Right renal cortex interstitium (tissue), 3 donors: ENCODE results near the gene MICU1. TPM values are rescaled to one million over a fixed set of nuclear protein-coding genes. Genes with fewer than 3 reads are reported as not detected.
"Not testable (repeated sequence)": the region's sequence is repeated elsewhere in the genome, so short reads cannot be mapped to it uniquely, and the experiment has no call there.

Experiments
- DNase-seq, 3 donors: peaks; one replicate each; pipeline ENCODE4 v3.0.0-alpha.2; 2013; ENCODE audit warnings: low read depth in 3 of 3, low spot score in 2 of 3
- polyA plus RNA-seq, 3 donors: library from polyadenylated mRNA; unstranded; fragments of 120-200 nt; gene quantifications; one replicate each; pipeline ENCODE4 v1.2.1, GENCODE V29; 2013; ENCODE audit not compliant: insufficient read length in 3 of 3

Gene MICU1
- polyA plus RNA-seq, 3 donors: 81.8 to 96.0 (median 92.6) TPM

- DNase-seq: no peak
Measured at GRCh38 chr10:72462261-72462660, 163.6 kb downstream of the MICU1 start.

GRCh38 chr10:72461085-72461484 is 164.8 kb downstream of the MICU1 start:
- DNase-seq: no peak

- DNase-seq: no peak
Measured at GRCh38 chr10:72460284-72460876, 165.5 kb downstream of the MICU1 start.

DNA sequence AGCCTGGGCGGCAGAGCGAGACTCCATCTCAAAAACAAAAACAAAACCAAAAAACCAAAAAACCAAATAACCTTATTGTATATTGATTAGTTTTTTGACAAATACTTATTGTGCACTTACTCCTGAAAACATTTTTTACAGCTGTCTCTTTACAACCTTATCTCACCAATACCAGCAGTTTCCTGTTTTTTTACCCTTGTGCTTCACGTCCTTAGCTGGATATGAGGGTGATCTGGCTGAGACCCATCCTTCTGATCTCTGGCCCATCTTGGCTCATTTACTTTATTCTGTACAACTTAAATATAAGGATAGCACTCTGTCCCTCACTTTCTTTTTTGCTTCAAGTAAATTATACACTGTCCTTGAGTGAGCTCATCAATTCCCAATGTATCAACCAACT is 166.6 kb downstream of the MICU1 start:
- DNase-seq: no peak

DNA sequence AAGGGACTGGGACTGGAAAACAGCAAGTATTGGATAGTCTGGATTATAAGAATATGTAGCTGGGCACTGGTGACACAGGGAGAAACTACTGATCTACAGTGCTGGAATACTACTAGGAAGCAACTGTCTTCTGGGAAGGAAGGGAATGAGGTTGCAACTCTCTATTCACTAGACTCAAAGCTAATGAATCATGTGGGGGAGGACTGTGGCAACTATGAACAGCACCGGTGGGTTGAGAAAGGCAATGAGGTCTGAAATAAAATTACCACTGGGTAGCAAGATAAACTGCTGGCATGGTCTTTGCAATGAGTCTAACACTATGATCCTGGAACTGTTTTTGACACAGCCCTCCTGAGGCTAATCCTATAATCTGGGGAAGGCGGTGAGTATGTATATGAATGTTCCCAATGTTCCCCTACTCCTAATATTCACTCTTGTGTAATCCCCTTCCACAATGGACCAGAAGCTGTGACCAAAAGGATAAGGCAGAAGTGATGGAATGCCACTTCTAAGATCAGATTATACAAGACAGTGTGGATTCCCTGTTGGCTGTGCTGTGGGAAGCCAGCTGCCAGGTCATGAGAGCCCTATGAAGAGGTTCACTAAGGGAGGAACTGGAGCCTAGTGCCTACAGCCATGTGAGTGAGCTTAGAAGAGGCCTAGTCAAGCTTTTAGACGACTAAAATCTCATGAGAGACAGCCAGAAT is 169.8 kb downstream of the MICU1 start:
- no peak for DNase-seq

- DNase-seq: no peak
Measured at GRCh38 chr10:72449941-72450441, 175.9 kb downstream of the MICU1 start.

DNA sequence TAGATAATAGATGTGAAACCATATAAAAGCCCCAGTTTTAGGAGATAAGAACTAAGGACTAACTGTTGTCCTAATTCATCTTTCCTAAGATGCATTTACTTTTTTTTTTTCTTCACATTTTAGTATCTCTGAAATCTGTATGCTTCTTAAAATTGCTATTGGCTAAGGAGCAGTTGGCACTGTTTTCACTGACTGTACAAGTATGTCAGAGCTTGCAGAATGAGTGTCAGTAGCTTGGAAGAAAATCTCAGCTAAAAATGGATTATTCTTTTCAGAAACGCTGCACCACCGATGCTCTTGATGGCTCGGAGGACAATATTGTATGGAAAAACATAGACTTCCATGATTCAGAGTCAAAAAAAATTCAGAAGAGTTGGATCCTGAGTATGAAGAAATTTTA is 180.0 kb downstream of the MICU1 start:
- no peak for DNase-seq

GRCh38 chr10:72442969-72443368 is 182.9 kb downstream of the MICU1 start:
- DNase-seq: not testable (repeated sequence)

GRCh38 chr10:72435570-72435969 is 190.3 kb downstream of the MICU1 start:
- DNase-seq: no peak

- not testable (repeated sequence) for DNase-seq
Measured at GRCh38 chr10:72430936-72431335, 194.9 kb downstream of the MICU1 start.

DNA sequence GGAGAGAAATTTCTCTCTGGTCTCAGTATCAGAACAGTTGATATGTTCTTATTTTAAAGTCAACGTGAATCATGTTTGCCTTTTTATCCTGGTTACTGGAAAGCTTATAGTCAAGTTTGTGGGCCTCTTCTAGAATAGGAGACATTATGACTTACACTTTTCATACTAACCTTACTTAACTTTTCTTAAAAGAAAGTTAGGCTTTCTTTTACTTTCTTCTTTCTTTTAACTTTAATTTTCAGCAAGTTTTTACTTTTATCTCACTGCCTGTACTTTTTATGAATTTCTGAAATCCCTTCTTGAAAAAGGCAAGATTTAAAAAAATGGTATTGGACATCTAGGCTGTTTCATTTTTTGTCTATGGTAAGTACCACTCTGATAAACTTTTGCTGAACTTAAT is 195.9 kb downstream of the MICU1 start:
- no peak for DNase-seq

DNA sequence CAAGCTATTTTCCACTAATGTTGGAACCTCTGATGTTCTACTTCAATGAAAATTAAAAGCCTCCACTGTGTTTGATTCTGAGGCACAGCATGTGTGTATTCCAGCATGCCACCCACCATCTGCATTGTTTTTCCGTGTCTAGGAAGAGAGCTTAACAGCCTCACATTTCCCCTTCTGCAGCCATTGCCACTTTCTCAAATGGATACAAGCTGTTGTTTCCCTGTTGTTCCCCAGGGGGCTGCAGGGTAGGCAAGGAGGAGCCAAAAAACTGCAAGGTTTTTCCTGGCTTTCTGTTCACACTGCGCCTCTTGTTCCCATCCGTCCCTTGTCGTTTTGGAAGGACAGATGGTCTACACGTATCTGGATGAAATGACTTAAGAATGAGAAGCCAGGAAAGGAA is 198.9 kb downstream of the MICU1 start:
- no peak for DNase-seq

GRCh38 chr10:72425133-72425532 is 200.7 kb downstream of the MICU1 start:
- DNase-seq: no peak

GRCh38 chr10:72424561-72424960 is 201.3 kb downstream of the MICU1 start:
- no peak for DNase-seq

- no peak for DNase-seq
Measured at GRCh38 chr10:72423426-72423825, 202.5 kb downstream of the MICU1 start.

DNA sequence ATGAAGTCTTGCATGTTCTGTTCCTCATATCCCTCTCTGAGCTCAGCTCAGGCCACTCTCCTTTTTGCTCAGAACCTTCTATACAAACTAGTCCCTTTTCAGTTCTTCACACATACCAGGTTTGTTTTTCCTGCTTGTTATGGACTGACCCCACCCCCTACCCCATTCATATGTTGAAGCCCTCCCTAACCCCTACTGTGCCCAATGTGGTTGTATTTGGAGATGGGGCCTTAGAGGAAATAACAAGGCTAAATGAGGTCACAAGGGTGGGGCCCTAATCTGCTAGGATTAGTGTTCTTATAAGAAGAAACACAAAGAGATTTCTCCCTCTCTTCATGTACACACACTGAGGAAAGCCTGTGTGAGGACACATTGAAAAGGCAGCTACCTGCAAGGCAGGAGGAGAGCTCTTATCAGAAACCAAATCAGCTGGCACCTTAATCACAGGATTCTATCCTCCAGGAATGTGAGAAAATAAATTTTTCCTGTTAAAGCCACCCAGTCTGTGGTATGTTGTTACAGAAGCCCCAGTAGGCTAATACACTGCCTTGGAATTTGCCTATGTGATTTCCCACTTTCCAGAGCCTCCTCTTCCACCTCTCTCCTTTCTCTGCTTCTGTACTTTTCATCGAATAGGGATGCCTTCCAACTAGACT is 203.9 kb downstream of the MICU1 start:
- DNase-seq: no peak

DNA sequence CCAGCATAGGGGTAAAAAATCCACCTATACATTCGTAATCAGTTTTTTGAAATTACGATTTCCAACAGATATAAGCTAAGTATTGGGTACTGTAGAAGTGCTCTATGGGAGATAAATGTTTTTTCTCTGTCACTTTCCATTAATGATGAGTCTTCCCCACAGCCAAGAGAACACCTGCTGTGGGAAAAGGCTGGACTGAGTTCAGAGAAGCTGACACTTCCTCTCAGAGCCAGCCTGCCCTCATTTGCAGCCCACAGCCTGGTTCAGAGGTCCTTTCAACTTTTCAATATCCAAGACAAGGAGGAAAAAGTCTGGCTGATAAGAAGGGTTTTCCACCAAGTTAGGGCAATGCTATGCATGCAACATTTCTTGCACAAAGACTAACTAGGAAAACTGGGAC is 206.6 kb downstream of the MICU1 start:
- DNase-seq: no peak

DNA sequence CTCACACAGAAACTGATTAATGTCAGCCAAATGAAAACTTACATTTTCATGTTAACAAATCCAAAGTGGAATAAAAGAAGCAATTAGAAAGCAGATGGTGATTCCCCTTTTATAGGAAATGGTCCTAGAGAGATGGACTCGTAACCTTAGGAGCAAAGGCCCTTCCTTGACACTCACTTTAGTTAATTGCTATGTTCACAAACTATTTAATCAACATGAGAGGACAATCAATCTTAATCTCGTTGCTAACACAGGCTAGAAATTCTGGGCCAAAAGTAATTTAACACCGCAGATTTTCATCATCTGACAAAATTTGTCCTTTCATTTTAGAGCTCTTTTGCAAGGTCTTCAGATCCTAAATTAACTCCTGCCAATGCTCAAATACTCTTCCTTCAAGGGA is 207.2 kb downstream of the MICU1 start:
- DNase-seq: no peak

- DNase-seq: no peak
Measured at GRCh38 chr10:72417971-72418370, 207.9 kb downstream of the MICU1 start.

DNA sequence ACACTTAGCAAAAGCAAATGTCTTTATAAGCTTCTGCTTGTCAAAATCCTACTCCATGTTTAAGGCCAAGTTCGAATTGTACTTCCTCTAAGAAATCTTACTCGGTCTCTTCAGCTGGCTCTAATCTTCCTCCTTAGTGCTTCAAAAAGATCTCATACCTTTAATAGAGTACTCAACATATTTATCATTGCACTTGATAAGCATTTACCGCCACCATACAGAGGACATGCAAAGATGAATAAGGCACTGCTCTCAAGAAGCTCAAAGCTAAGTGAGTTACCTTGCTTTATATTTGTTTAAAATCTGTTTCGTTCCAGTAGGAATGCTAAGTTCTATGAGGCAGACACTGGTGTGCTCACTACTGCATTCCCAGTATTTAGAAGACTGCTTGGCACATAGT is 209.2 kb downstream of the MICU1 start:
- no peak for DNase-seq

- DNase-seq: no peak
Measured at GRCh38 chr10:72414642-72415041, 211.2 kb downstream of the MICU1 start.

- DNase-seq: no peak
Measured at GRCh38 chr10:72409167-72409566, 216.7 kb downstream of the MICU1 start.
